ENCODE data around the gene GAS2L3. TPM values are rescaled to one million over a fixed set of nuclear protein-coding genes. Genes with fewer than 3 reads are reported as not detected.

The GAS2L3 gene
- total RNA-seq, result 10 to 100 TPM in 2 of 4 donors, 1 to 10 TPM in 1, under 1 TPM in 1; 0.80 to 15.7 (median 7.6) TPM

DNA sequence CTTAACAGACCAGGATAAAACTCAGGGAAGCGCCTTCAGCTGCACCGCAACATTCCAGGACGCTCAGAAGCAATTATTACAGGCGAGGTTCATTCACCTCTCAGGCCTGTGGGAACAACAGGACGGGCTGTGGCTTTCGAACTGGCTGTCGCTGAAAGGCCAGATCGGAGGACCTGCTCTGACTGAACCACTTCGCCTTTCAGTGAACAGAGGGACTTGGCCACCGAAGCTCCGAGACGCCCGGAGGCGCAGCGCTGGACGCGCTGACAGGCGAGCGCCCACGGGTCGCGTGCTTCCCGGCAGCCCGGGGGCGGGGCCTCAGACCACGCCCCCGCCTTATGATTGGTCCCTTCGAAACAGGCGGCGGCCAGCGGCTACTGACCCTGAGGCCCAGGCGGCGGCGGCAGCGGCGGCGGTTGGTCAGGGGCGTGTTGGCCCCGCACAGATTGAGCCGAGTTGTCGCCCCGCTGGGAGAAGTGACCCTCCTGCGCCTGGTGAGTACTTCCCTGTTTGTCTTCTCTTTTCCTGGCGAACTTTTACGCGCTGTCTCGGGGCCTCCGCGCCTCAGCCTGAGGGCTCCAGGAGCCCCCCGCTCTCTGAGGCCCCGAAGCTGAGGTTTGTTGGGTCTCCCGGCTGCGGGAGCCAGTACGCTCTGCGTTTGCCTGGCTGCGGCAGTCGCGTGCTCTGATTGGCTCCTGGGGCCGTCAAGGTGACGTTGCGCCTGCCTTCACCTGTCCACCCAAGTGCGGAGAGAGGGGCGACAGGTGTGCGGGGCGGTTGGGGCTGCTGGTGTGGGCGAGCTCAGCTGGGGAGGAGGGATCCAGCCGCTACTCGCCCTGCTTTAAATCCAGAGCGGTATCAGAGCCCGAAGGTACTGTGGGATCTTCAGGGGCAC is at the start of gene GAS2L3:
TSS of gene GAS2L3 (plus strand) at position 393 of the 895 bp plus-strand sequence. CDS start 21,221 bp downstream, outside the sequence.
- no peaks in the 10 kb centered on the region for H3K27me3 ChIP-seq
- DNase-seq, result peak; percentile 91
- peak within 1 kb of the TSS; percentile 57 to 66 (median 62) for H3K4me3 ChIP-seq
- H3K9me3 ChIP-seq, result no peaks in the 10 kb centered on the region
- intact Hi-C loops (cut with DNase I; ENCODE audit: low total_unique reads) (no loop called here), in situ Hi-C loops (cut with MboI; ENCODE audit: low pct_ligation_motif_present in 1 of 4, low pct_unique_long_range_greater_than_20kb in 1 of 4, low sequenced_read_pairs in 3 of 4) (loop anchor here in 2 of 4 donors (25.0 kb wide), 3 partner anchors 89 to 336 kb away; no protein-coding TSS in a partner anchor)
- no peaks in the 10 kb centered on the region for H3K36me3 ChIP-seq
- H3K27ac ChIP-seq, result peak within 1 kb of the TSS; percentile 77 to 90 (median 87)
- H3K4me1 ChIP-seq, result peaks cover 0 to 26% (median 10%) of the 10 kb centered on the region in 4 donors
- TF ChIP-seq EP300 (IDR thresholded peaks at IDR 0.05; ENCODE audit: low read depth) (no peak), POLR2AphosphoS5 (IDR thresholded peaks at IDR 0.05) (peak; percentile 78 to 87 (median 87)), POLR2A (IDR thresholded peaks at IDR 0.05) (peak; percentile 91)
- WGBS, 2 donors (ENCODE audit: low coverage in 1 of 2), result 0% methylated on average over 2 to 26 of the region's 70 CpGs

GRCh38 chr12:100528034-100528433 is 45.5 kb upstream of the GAS2L3 start:
- intact Hi-C loops (cut with DNase I; ENCODE audit: low total_unique reads) (no loop called here), in situ Hi-C loops (cut with MboI; ENCODE audit: low pct_ligation_motif_present in 1 of 4, low pct_unique_long_range_greater_than_20kb in 1 of 4, low sequenced_read_pairs in 3 of 4) (loop anchor here in 1 of 4 donors (25.0 kb wide), 1 partner anchor 141 kb away; no protein-coding TSS in a partner anchor)
- H3K4me1 ChIP-seq, result no peaks in the 10 kb centered on the region
- no peak for DNase-seq
- no peak for TF ChIP-seq POLR2A (IDR thresholded peaks at IDR 0.05)
- TF ChIP-seq POLR2AphosphoS5 (IDR thresholded peaks at IDR 0.05), result no peak
- H3K36me3 ChIP-seq, result no peaks in the 10 kb centered on the region
- H3K4me3 ChIP-seq, result no peak overlapping the region
- 65 to 82% methylated on average over 3 of the region's 3 CpGs for WGBS, 2 donors (ENCODE audit: low coverage in 1 of 2)
- H3K27ac ChIP-seq, result no peak overlapping the region
- no peaks in the 10 kb centered on the region for H3K9me3 ChIP-seq
- H3K27me3 ChIP-seq, result no peaks in the 10 kb centered on the region

- intact Hi-C loops (cut with DNase I; ENCODE audit: low total_unique reads), result no loop called here
- DNase-seq, result no peak
- TF ChIP-seq POLR2A (IDR thresholded peaks at IDR 0.05) (no peak), POLR2AphosphoS5 (IDR thresholded peaks at IDR 0.05) (no peak), EP300 (IDR thresholded peaks at IDR 0.05; ENCODE audit: low read depth) (no peak)
- TF ChIP-seq, protein P1, sequence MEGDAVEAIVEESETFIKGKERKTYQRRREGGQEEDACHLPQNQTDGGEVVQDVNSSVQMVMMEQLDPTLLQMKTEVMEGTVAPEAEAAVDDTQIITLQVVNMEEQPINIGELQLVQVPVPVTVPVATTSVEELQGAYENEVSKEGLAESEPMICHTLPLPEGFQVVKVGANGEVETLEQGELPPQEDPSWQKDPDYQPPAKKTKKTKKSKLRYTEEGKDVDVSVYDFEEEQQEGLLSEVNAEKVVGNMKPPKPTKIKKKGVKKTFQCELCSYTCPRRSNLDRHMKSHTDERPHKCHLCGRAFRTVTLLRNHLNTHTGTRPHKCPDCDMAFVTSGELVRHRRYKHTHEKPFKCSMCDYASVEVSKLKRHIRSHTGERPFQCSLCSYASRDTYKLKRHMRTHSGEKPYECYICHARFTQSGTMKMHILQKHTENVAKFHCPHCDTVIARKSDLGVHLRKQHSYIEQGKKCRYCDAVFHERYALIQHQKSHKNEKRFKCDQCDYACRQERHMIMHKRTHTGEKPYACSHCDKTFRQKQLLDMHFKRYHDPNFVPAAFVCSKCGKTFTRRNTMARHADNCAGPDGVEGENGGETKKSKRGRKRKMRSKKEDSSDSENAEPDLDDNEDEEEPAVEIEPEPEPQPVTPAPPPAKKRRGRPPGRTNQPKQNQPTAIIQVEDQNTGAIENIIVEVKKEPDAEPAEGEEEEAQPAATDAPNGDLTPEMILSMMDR (IDR thresholded peaks at IDR 0.05), result no peak
- in situ Hi-C loops (cut with MboI; ENCODE audit: low pct_ligation_motif_present in 1 of 4, low pct_unique_long_range_greater_than_20kb in 1 of 4, low sequenced_read_pairs in 3 of 4), result loop anchor here in 1 of 4 donors (25.0 kb wide), 1 partner anchor 141 kb away; no protein-coding TSS in a partner anchor
- Histone ChIP-seq H3K27me3 (no peaks in the 10 kb centered on the region), H3K27ac (no peak overlapping the region), H3K4me3 (no peak overlapping the region), H3K4me1 (no peaks in the 10 kb centered on the region), H3K9me3 (no peaks in the 10 kb centered on the region), H3K36me3 (no peaks in the 10 kb centered on the region)
- 88 to 91% methylated on average over 1 of the region's 1 CpG for WGBS, 2 donors (ENCODE audit: low coverage in 1 of 2)
Measured at GRCh38 chr12:100528471-100529127, 44.9 kb upstream of the GAS2L3 start.

GRCh38 chr12:100529756-100530350 is 43.6 kb upstream of the GAS2L3 start:
- in situ Hi-C loops (cut with MboI; ENCODE audit: low pct_ligation_motif_present in 1 of 4, low pct_unique_long_range_greater_than_20kb in 1 of 4, low sequenced_read_pairs in 3 of 4), result loop anchor here in 1 of 4 donors (25.0 kb wide), 1 partner anchor 143 kb away; no protein-coding TSS in a partner anchor
- H3K9me3 ChIP-seq, result no peaks in the 10 kb centered on the region
- DNase-seq, result no peak
- 96 to 99% methylated on average over 2 of the region's 2 CpGs for WGBS, 2 donors (ENCODE audit: low coverage in 1 of 2)
- no peaks in the 10 kb centered on the region for H3K27me3 ChIP-seq
- no peaks in the 10 kb centered on the region for H3K36me3 ChIP-seq
- H3K4me1 ChIP-seq, result no peaks in the 10 kb centered on the region
- no peak overlapping the region for H3K27ac ChIP-seq
- intact Hi-C loops (cut with DNase I; ENCODE audit: low total_unique reads), result no loop called here
- TF ChIP-seq POLR2A (IDR thresholded peaks at IDR 0.05), result no peak
- TF ChIP-seq, protein P1 (IDR thresholded peaks at IDR 0.05), result no peak
- TF ChIP-seq EP300 (IDR thresholded peaks at IDR 0.05; ENCODE audit: low read depth), result no peak
- TF ChIP-seq POLR2AphosphoS5 (IDR thresholded peaks at IDR 0.05), result no peak
- no peak overlapping the region for H3K4me3 ChIP-seq

All from transverse colon (tissue), 4 donors.